GM18508 (cell line): ENCODE results near the gene VPS37D.
"Not testable (repeated sequence)": the region's sequence is repeated elsewhere in the genome, so short reads cannot be mapped to it uniquely, and the experiment has no call there.

Experiments
- ATAC-seq: cut with Tn5 transposase; IDR thresholded peaks from one replicate; pipeline ENCODE4 v1.9.1; 2021; ENCODE audit warnings: moderate number of reproducible peaks; ENCODE audit not compliant: insufficient read depth, unreplicated experiment

The VPS37D gene

DNA sequence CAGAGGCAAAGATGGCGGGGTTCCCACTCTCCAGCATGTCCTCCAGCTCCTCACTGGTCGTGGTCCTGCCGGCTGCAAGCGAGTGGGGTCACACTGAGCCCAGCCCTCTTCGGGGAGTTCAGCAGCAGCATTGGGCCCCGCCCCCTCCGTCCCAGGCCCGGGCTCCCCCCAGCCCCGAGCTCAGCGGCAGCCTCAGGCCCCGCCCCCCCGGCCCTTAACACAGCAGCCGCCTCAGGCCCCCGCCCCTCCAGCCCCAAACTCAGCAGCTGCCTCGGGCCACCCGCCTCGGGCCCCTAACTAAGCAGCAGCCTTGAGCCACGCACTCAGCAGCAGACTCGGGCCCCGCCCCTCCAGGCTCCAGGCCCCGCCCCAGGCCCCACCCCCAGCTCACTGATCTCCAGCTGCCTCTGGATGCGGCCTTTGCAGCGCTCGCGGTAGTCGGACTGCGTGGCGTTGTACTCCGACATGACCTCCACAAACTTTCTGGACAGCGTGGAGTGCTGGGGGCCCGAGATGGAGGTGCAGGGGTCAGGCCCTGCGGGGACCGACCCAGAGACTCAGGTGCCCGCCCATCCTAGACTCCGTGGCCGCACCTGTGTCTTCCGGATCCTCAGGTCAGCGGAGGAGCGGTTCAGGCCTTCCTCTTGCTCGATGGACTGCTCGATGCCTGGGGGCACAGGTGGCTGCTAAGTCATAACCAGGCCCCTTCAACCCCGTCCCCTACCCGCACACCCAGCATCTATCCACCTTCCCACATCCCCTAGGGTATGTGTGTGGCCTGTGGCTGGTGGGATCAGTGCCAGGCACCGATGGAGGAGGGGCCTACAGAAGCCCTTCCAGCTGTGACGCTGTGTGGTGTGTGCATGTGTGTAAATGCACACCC, 36.4 kb downstream of the VPS37D start:
- no peak for ATAC-seq

DNA sequence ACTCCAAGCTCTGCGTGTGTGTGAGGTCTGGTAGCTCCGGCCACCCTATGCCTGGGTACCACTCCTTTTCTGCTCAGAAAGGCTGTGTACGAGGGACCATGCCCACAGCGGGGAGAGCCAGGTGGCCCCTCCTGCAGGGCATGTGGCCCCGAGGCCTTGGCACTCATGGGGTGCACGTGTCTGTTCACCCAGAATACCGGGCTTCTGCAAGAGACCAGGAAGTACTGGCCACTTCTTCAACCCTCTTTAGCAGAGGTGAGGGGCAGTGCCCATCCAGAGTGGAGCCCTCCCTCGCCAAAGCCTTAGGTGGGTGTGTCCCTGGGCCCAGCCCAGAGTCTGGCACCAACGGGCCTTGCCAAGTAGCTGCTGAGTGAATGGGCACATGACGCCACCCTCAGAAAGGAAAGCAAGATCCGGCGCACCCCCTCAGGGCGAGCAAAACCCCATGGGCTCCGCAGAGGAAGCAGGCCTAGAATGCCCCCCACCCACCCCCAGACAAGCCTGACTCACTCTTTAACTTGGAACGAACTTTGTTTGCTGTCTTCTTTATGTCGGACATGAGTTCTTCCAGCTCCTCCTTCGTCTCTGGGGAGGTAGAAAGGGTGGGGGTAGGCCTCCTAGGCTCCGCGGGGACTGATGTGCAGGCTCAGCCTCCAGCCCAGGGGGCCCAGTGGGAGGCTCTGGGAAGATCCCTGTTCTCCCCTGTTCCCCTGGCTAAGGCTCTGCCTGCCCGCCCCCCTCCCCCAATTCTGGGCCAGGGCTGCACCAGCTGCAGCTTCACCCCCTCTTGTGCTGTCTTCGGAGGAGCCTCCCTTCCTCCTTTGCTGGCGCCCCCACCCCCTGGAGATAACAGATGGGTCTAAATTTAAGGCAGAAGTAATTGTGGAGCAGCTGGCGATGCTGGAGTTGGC, 37.3 kb downstream of the VPS37D start:
- no peak for ATAC-seq

DNA sequence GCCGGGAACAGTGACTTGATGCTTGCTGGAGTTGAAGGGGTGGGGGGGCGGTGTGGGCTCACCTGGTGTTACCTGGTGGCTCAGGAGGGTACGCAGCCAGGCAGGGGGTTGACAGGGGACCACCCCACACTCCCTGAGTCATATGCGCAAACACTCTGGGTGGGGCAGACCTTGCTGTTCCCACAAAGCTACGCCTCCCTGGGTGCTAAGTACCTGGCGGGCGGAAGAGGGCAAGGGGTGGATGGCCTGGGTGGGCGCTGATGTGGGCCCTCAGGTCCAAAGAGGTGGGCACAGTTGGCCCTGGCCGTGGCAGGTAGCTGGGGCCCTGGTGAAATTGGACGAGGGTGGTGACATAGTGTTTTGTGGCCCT, 37.9 kb downstream of the VPS37D start:
- no peak for ATAC-seq

DNA sequence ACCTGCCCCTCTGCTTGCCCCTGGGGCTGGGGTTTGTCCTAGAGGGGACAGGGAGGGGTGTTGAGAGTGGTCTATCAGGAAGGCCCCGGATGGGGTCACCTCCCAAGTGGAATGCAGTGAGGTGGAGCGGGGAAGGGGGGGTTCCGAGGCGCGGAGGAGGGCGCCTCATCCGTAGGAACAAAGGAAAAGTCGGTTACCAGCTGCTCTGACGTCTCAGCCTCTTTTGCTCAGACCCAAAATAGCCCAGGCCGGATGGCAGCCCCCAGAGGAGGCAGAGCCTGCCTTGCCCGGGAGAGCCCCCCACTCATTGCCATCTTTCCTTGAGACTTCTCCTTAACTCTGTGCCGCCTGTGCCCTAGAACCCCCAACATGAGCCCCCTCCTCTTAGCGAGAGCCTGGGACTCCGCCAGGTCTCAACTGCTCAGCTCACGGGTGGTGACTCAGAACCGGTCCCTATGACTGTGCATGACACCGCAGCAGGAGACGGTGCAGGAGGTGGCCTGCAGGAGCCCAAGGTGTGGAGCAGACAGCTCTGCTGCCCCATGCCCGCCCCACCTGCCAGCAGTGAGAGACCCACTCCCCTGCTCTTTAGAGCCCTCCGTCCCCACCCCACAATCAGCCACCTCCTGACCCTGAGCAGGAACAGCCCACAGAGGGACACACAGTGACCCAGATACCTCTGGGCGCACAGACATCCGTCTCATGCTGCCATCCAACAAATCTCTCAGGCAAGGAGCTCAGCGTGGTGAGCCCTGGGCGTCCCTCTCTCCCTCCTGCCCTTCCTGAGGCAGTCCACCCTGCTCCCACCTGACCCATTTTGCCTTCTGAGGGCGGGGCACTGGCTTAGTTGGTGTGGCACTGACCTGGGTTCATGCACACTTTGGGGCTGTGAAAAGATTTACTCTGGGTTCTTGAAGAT, 38.8 kb downstream of the VPS37D start:
- ATAC-seq, result no peak

DNA sequence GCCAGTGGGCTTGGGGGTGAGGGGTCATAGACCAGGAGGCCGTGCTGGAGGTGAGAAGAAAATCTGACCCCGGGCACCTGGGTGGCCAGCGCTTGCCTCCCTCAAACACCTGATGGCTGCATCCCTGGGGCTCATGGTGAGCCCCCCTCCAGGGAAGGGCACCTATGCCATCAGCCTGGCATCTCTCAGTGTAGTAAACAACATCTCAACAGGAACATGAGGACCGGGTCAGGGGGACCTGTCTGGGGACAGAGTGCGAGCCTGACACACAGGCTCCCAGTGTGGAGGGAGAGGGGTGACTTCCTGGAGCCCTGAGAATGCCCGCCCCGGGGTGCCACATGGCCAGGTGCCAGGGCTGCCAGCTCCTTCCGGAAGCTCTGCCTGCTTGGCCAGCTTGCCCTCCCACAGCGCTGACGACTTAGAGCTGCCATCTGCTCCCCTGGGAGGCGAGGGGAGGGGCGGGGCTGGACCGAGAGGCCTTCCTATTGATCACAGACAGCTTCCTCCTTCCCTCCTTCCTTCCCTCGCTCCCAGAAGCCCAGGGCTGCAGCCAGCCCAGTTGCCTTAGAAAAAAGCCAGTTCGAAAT, 39.5 kb downstream of the VPS37D start:
- no peak for ATAC-seq

DNA sequence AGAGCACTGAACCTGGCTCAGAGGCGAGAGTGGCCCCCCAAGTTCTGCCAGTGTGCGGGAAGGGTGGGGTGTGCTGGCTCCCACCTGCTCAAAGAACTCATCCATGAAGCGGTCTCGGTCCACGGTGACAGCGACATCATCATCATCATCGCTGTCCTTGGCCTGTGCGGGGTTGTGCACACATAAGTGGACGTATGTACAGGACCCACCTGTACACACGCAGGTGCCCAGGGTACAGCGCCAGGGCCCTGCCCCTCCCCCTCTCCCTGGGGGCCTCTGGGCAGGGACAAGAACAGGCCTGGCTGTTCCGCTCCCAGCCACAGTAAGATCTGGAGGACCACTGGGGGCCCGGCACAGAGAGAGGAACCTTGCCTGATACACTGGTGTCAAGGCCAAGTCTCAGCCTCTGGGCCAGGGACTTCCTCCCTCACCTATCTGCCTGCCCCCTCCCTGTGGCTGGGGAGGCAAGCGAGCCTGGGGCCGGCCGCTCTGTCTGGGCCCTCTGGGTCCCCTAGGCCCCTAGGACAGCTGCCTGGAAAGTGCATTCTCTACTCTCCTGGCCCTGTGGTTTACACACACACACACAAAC, 41.4 kb downstream of the VPS37D start:
- ATAC-seq, result no peak

DNA sequence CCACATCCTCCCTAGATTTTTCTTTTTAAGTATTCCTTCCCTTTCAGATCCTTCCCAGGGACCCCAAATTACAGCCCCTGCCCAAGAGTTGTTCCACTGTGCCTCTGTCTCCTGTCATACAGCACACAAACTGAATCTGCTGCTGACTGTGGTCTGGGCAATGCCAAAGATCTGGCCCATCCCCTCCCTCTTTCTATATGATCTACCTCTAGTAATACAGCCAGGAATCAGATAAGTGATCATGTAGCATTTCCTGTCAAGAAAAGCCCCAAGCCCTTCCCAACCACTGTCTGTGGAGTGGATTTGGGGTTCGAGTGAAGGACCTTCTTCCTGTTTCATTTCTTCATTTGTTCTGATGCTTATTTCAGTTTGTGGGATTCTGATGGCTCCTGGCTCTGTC, 45.1 kb downstream of the VPS37D start:
- ATAC-seq, result no peak

DNA sequence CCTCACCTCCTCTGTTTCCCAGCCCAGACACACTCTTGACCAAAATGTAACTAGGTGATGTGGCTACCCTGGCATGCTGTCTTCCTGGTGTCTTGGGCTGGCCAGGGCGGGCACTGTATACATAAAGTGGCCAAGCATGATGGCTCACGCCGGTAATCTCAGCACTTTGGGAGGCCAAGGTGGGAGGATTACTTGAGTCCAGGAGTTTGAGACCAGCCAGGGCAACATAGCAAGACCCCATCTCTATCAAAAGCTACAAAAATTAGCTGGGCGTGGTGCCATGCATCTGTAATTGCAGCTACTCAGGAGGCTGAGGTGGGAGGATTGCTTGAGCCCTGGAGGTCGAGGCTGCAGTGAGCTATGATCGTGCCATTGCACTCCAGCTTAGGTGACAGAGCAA, 45.7 kb downstream of the VPS37D start:
- not testable (repeated sequence) for ATAC-seq

DNA sequence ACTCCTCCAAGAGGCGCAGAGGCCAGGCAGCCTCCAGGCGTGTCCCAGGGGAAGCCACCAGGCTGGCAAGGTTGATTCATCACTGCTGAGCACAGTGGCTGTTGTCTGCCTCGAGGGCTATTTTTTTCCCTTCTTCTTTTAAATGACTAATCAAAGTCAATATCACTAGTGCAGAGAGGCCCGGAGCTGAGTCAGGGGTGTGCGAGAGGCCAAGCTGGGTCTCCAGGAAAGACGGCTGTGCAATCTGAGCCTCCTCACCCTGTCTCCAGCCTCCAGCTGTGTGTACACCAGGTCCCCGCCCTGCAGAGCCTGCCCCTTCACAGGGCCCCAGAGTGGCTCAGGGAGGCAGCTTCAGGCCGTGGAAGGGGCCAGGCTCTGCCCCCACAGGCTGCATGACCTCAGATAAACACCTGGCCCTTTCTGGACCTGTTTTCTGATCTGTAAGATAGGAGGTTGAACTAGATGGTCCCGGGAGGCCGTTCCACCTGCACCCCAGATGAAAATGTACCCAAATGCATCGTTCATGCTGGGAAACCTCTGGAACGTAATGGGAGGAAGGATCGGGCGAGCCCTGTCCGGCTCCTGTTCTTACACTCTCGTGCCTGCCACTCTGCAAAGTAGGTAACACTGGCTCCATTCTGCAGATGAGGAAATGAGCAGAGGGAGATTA, 48.2 kb downstream of the VPS37D start:
- no peak for ATAC-seq

DNA sequence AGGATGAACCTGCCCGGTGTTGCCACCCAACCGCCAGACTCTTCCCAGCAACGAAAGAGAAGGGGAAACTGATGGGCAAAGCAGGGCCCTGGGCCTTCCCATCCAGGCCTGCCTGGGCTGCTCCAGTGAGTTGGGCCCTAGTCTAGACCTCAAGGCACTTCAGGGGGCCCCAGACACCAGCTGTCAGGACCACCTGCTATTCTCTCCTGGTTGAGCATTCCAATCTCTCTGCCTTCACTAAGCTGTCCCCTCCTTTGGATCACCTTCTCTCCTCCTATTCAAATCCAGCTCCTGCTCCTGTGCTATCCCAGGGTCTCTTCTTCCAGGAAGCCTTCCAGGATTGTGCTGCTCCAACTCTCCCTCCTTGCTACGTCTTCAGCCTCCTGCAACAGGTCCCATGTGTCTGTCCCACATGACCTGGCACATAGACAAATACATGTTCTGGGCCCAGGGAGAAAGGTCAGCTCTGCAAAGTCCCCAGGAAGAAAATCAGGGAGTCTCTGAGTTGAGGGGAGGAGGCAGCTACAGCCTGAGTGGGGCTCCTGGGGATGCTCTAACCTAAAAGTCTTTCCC, 48.8 kb downstream of the VPS37D start:
- no peak for ATAC-seq

DNA sequence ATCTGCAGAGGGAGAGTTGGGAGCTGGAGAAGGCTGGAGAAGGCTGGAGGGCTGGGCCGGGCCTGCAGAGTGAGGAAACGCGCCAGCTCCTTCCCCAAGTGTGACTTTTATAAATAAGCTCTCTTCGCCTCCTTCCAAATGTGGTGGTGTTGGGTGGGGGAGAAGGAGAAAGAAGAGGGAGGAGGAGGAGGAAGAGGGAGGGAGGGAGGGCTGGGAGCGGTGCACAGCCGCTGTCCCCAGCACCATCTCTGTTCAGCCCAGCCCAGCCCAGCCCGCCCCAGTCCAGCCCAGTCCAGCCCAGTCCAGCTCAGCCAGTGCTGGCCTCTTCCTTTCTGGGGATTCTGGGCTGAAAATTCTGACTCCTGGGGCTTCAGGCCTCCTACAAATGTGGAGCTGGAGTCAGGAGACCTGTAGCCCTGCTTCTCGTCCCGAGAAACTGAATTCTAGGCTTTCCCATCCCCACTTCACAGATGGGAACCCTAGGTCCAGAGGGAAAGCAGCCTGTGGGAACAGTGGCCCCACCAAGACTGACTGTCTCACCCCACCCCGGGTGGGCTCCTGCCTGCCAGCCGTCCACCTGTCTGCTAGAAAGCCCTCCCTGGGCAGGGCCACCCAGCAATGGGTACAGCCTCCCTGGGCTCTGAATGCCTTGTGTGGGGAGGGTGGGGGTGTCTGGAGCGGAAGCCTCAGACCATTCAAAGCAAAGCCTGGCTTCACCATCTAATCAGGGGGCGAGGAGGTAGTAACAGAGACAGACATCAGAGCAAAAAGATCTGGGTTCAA, 49.6 kb downstream of the VPS37D start:
- no peak for ATAC-seq

DNA sequence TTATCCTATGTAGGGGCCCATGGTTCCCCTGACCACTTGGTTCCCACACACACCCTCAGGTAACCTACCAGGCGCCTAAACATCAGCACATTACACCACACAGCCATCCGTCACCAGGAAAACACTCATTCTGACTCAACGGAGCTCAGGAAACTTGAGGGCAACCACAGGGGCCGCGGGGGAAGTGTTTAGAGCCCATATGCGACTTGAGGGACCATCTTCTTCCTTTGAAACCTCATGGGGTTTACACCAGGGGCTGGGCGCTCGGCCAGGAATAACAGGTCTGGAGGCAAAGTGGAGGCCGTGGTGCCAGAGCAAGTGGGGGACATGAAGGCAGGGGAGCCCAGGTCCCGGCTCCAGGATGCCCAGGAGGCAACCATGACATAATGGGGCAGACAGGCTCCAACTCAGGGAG, 50.4 kb downstream of the VPS37D start:
- no peak for ATAC-seq

DNA sequence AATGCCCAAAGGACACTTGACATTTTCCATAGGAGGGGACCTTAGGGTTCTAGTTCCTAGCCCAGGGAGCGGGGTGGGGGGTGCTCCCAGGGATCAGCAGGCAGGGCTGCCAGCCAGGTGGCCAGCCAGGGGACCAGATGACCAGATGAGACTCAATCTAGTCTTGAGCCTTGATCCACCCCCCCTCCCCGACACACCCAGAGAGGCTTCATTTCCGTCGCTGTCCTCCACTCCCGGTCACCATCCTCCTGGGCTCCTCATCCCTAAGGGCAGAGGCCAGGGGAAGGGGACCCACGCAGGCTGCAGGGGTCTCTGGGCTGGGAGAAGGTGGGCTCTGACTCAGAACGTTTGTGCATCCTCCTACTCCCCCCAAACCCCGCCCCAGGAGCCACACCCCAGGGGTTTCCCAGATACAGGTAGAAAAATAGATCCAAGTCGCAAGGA, 50.8 kb downstream of the VPS37D start:
- no peak for ATAC-seq

DNA sequence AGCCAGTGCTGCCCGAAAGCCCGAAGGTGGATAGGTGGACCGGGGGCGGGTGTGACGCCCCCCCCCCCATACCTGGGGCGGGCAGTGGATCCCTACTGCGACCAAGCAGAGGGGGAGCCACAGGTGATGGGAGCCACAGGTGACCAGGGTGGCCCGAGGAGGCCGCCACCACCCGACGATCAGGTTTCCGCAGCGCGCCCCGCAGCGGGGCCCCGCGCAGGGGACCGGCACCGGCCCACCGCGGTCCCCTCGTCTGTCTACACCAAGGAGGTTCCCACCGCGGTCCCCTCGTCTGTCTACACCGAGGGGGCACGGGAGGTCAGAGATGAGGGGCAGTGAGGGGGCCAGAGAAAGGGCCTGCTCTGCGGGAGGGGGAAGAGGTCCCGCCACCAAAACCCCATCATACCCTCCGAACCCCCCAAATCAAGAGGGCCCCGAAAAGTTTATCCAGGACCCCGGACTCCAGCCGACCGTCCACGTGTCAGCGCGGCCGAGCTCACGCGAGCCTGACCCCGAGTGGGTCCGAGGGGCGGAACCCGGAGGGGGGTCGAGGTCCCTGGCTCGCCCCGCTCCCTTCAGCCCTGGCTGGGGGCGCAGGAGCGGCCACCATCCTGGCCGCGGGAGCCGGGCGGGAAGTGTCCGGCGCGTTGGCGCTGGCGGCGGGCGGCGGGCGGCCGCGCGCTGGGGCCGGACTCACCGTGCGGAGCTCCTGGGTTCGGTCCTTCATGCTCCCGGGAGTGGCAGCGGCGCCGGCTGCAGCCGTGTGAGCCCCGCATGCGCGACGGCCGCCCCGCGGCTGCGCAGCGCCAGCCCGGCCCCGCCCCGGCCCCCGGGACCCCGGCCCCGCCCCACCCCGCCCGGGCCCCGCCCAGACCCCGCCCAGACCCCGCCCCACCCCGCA, 51.5 kb downstream of the VPS37D start, which contains the start of gene STX1A:
Gene STX1A, minus strand, starts transcription at position 765 of the 901 bp plus-strand sequence. Its CDS starts 38 bp downstream, at position 727.
- no peak for ATAC-seq

DNA sequence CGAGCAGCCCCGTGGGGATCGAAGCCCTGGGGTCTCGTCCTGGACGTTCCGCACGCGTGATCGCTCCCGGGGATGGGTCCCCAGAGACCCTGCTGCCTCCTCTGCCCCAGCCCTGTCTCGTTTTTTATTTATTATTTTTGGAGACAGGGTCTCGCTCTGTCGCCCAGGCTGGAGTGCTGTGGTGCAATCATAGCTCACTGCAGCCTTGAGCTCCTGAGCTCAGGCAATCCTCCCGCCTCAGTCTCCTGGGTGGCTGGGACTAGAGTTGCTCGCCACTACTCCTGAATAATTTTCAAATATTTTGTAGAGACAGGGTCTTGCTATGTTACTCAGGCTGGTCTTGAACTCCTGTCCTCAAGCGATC, 52.2 kb downstream of the VPS37D start:
- ATAC-seq, result no peak

DNA sequence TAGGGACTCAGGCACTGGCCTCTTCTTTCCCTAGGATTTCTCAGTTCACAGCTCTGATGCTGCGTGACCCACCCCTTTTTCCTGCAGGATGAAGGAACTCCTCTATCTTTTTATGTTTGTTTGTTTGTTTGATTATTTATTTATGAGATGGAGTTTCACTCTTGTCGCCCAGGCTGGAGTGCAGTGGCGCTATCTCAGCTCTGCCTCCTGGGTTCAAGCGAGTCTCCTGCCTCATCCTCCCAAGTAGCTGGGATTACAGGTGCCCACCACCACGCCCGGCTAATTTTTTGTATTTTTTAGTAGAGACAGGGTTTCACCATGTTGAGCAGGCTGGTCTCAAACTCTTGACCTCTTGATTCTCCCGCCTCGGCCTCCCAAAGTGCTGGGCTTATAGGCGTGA, 52.8 kb downstream of the VPS37D start:
- ATAC-seq, result not testable (repeated sequence)

DNA sequence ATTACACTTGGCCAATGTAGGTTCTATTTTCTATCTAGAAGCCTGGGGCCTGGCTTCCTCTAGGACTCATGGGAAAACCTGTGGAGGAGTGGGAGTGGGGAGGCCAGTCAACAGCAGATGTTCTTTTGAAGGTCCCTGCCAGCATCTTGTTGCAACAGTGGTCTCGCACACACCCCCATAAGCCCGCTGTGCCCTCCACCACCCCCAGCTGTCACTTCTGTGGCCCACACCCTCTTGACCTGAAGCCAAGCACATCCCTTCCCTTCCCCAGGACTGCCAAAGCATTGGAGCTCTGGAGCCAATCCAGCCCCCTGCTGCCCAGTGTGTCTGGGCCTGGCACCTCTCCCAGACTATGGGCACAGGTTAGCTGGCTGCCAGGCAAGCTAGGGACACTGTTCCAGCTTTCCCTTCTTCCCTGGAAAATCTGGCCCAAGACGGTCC, 53.8 kb downstream of the VPS37D start:
- no peak for ATAC-seq
